ENCODE data around the gene CNNM3. TPM values are rescaled to one million over a fixed set of nuclear protein-coding genes. Genes with fewer than 3 reads are reported as not detected.

Gene CNNM3
- total RNA-seq, 1 donor from 2014 or later, result 32.6 TPM

DNA sequence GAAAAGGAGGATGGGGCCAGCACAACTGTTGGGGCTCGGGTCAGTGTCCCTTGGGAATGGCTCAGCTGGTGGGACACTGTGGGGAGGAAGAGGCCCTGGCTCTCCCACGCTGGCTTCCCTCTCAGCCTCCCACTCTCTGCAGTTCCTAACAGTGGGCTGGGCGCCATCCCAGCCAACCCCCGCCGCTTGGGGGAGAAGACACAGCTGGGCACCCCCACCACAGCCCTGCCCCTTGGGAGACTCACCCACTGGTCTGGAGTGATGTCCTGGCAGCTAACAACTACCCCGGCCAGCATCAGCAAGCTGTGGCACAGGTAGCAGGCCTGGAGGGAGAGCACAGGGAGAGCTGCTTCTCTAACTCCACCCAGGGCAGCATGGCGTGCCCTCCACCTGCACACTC lies 62.1 kb downstream of the CNNM3 start:
- Mint-ChIP-seq H3K4me1 (peaks cover 65% of the 10 kb centered on the region), H3K27ac (ENCODE audit: unreplicated experiment) (no peak overlapping the region)

GRCh38 chr2:96878796-96879544 lies 62.9 kb downstream of the CNNM3 start:
- Mint-ChIP-seq H3K4me3 (no peak overlapping the region), H3K36me3 (ENCODE audit: low read depth) (no peaks in the 10 kb centered on the region), H3K27me3 (ENCODE audit: low read depth) (no peaks in the 10 kb centered on the region), H3K9me3 (no peaks in the 10 kb centered on the region), H3K27ac (ENCODE audit: unreplicated experiment) (no peak overlapping the region), H3K4me1 (peaks cover 58% of the 10 kb centered on the region)
- TF ChIP-seq CTCF (conservative IDR thresholded peaks at IDR 0.05), result no peak
- no peak for DNase-seq (ENCODE audit: low read depth, low spot score)

More for the DNA sequence above, 62.1 kb downstream of the CNNM3 start:
- H3K4me3 Mint-ChIP-seq, result no peak overlapping the region
- no peaks in the 10 kb centered on the region for H3K27me3 Mint-ChIP-seq (ENCODE audit: low read depth)
- H3K9me3 Mint-ChIP-seq, result no peaks in the 10 kb centered on the region
- H3K36me3 Mint-ChIP-seq (ENCODE audit: low read depth), result no peaks in the 10 kb centered on the region
- no peak for TF ChIP-seq CTCF (conservative IDR thresholded peaks at IDR 0.05)
- no peak for DNase-seq (ENCODE audit: low read depth, low spot score)

GRCh38 chr2:96879545-96880040 lies 63.5 kb downstream of the CNNM3 start:
- TF ChIP-seq CTCF (conservative IDR thresholded peaks at IDR 0.05), result no peak
- Mint-ChIP-seq H3K9me3 (no peaks in the 10 kb centered on the region), H3K27ac (ENCODE audit: unreplicated experiment) (no peak overlapping the region), H3K27me3 (ENCODE audit: low read depth) (no peaks in the 10 kb centered on the region), H3K4me3 (no peak overlapping the region), H3K36me3 (ENCODE audit: low read depth) (no peaks in the 10 kb centered on the region), H3K4me1 (peaks cover 54% of the 10 kb centered on the region)
- DNase-seq (ENCODE audit: low read depth, low spot score), result no peak

- no peak for TF ChIP-seq CTCF (conservative IDR thresholded peaks at IDR 0.05)
- Mint-ChIP-seq H3K4me3 (peak overlapping the region; percentile 34), H3K9me3 (no peaks in the 10 kb centered on the region), H3K36me3 (ENCODE audit: low read depth) (no peaks in the 10 kb centered on the region), H3K27ac (ENCODE audit: unreplicated experiment) (peak overlapping the region; percentile 21), H3K4me1 (peaks cover 48% of the 10 kb centered on the region), H3K27me3 (ENCODE audit: low read depth) (no peaks in the 10 kb centered on the region)
- no peak for DNase-seq (ENCODE audit: low read depth, low spot score)
These were observed 64.8 kb downstream of the CNNM3 start for GRCh38 chr2:96880891-96881273.

- Mint-ChIP-seq H3K4me1 (peaks cover 41% of the 10 kb centered on the region), H3K27ac (ENCODE audit: unreplicated experiment) (peak overlapping the region; percentile 21), H3K9me3 (no peaks in the 10 kb centered on the region), H3K27me3 (ENCODE audit: low read depth) (no peaks in the 10 kb centered on the region), H3K4me3 (peak overlapping the region; percentile 34), H3K36me3 (ENCODE audit: low read depth) (no peaks in the 10 kb centered on the region)
- no peak for TF ChIP-seq CTCF (conservative IDR thresholded peaks at IDR 0.05)
- DNase-seq (ENCODE audit: low read depth, low spot score), result no peak
These were observed 65.5 kb downstream of the CNNM3 start for GRCh38 chr2:96881349-96882195.

Data from neural crest cell (in vitro differentiated cells).